ENCODE measurements around the gene KDM2B. TPM values are rescaled to one million over a fixed set of nuclear protein-coding genes. Genes with fewer than 3 reads are reported as not detected.

KDM2B gene
- total and polyA plus RNA-seq, 10 of the 15 experiments (the other 5 are each of a cell fraction or from before 2014, with no cell fraction given): 13.6 to 124 (median 40.4) TPM

DNA sequence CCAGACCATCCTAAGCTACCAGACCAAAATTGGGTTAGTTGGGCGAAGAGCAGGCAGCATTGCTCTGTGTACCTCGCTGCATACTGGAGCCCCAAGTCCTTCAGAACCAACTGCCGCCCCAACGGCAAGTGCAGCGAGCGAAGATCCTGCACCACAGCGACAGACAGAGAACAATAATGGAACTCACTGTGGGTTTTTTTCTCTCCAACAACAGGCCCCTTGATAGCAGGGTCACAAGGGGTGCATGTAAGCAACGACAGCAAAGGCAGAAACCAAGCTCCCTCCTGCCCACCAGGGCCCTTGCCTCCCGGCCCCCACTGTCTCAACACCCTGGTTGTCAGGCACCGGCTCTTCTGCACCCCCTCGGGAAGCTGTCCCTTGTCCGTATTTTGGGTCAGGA lies 141.9 kb downstream of the KDM2B start:
- no peak overlapping the region for H3K4me2 ChIP-seq (ENCODE audit: control insufficient read depth, insufficient read depth)
- H3K79me2 ChIP-seq (ENCODE audit: control insufficient read depth, insufficient read depth, low read length): no peaks in the 10 kb centered on the region; the same call in 1 of the 2 replicates
- no peaks in the 10 kb centered on the region for H4K20me1 ChIP-seq (ENCODE audit: control insufficient read depth, insufficient read depth)
- BruUV-seq (replicated peaks): no TSS peak
- H3K36me3 ChIP-seq (ENCODE audit: control insufficient read depth in 2 of 2, insufficient read depth in 2 of 2, low read length in 1 of 2): peaks cover 42 to 48% of the 10 kb centered on the region in 2 experiments
- H3K4me1 ChIP-seq (ENCODE audit: control insufficient read depth, insufficient read depth, low read length): no peaks in the 10 kb centered on the region
- H2AFZ ChIP-seq (ENCODE audit: control insufficient read depth, low read depth, low read length): no peak overlapping the region
- peaks cover 3% of the 10 kb centered on the region; the same call in 2 of the 3 replicates for H3K9me3 ChIP-seq (replicated peaks; ENCODE audit: control insufficient read depth, insufficient read depth, low read length)
- intact Hi-C loops (cut with micrococcal nuclease; ENCODE audit: unreplicated experiment) (no loop called here), in situ Hi-C loops (cut with MboI) (loop anchor here (25.0 kb wide), 1 partner anchor 102 kb away; no protein-coding TSS in a partner anchor)
- CTCF ChIA-PET: interaction anchor here (0.6 to 2.2 kb wide), 4 partner anchors 99 to 319 kb away, joined by 4 to 7 read pairs (median 6); no protein-coding TSS in a partner anchor
- H3K27ac ChIP-seq (ENCODE audit: control insufficient read depth, insufficient read depth): no peak overlapping the region
- no peak overlapping the region for H3K4me3 ChIP-seq
- no peak for TF ChIP-seq POLR2A (IDR thresholded peaks at IDR 0.05; ENCODE audit: low read depth, low read length)
- TF ChIP-seq, protein P1, sequence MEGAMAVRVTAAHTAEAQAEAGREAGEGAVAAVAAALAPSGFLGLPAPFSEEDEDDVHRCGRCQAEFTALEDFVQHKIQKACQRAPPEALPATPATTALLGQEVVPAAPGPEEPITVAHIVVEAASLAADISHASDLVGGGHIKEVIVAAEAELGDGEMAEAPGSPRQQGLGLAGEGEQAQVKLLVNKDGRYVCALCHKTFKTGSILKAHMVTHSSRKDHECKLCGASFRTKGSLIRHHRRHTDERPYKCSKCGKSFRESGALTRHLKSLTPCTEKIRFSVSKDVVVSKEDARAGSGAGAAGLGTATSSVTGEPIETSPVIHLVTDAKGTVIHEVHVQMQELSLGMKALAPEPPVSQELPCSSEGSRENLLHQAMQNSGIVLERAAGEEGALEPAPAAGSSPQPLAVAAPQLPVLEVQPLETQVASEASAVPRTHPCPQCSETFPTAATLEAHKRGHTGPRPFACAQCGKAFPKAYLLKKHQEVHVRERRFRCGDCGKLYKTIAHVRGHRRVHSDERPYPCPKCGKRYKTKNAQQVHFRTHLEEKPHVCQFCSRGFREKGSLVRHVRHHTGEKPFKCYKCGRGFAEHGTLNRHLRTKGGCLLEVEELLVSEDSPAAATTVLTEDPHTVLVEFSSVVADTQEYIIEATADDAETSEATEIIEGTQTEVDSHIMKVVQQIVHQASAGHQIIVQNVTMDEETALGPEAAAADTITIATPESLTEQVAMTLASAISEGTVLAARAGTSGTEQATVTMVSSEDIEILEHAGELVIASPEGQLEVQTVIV (IDR thresholded peaks at IDR 0.05; ENCODE audit: borderline replicate concordance, partially characterized antibody): no peak
- TF ChIP-seq HDAC2 (IDR thresholded peaks at IDR 0.05): no peak
- no peak for TF ChIP-seq CBX5 (IDR thresholded peaks at IDR 0.05; ENCODE audit: low read depth)
- TF ChIP-seq RAD51 (IDR thresholded peaks at IDR 0.05): no peak
- no peak for TF ChIP-seq MTA3 (IDR thresholded peaks at IDR 0.05; ENCODE audit: borderline replicate concordance, low read length)
- TF ChIP-seq, protein P2, sequence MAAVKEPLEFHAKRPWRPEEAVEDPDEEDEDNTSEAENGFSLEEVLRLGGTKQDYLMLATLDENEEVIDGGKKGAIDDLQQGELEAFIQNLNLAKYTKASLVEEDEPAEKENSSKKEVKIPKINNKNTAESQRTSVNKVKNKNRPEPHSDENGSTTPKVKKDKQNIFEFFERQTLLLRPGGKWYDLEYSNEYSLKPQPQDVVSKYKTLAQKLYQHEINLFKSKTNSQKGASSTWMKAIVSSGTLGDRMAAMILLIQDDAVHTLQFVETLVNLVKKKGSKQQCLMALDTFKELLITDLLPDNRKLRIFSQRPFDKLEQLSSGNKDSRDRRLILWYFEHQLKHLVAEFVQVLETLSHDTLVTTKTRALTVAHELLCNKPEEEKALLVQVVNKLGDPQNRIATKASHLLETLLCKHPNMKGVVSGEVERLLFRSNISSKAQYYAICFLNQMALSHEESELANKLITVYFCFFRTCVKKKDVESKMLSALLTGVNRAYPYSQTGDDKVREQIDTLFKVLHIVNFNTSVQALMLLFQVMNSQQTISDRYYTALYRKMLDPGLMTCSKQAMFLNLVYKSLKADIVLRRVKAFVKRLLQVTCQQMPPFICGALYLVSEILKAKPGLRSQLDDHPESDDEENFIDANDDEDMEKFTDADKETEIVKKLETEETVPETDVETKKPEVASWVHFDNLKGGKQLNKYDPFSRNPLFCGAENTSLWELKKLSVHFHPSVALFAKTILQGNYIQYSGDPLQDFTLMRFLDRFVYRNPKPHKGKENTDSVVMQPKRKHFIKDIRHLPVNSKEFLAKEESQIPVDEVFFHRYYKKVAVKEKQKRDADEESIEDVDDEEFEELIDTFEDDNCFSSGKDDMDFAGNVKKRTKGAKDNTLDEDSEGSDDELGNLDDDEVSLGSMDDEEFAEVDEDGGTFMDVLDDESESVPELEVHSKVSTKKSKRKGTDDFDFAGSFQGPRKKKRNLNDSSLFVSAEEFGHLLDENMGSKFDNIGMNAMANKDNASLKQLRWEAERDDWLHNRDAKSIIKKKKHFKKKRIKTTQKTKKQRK (IDR thresholded peaks at IDR 0.05; ENCODE audit: low read depth, low read length): no peak
- SMC1A ChIA-PET (ENCODE audit: uncharacterized antibody, unreplicated experiment): interaction anchor here (0.8 to 1.1 kb wide), 3 partner anchors 38 to 190 kb away, joined by 3 read pairs; no protein-coding TSS in a partner anchor
- no peak overlapping the region for H3K9ac ChIP-seq (ENCODE audit: control insufficient read depth, insufficient read depth, low read length)
- FAIRE-seq (no peak), DNase-seq (ENCODE audit: low read depth, low spot score) (no peak), ATAC-seq (no peak)
- RAD21 ChIA-PET (ENCODE audit: unreplicated experiment): no interaction called here
- WGBS (ENCODE audit: insufficient coverage, insufficient replicate concordance, low lambda C conversion rate, missing lambda C conversion rate): over 99% methylated on average over 12 of the region's 12 CpGs
- POLR2A ChIA-PET: interaction anchor here (0.6 kb wide), 1 partner anchor 14 kb away, joined by 5 read pairs; no protein-coding TSS in a partner anchor
- H3K27me3 ChIP-seq (replicated peaks in 1 of 2; ENCODE audit: control insufficient read depth in 2 of 2, insufficient read depth in 2 of 2, low read length in 1 of 2): no peaks in the 10 kb centered on the region

Measured in GM12878 (cell line).